PFSK-1 (cell line): Measurements from ENCODE around the gene ASF1B.

ENCODE experiments used
- POLR2AphosphoS5 ChIP-seq: IDR thresholded peaks from 2 replicates; pipeline ENCODE4 v1.6.1; 2012; ENCODE audit warnings: low read depth, mild to moderate bottlenecking, control low read depth, low read length, moderate library complexity
- REST ChIP-seq, 2 experiments: IDR thresholded peaks; 2 replicates each; pipeline versions ENCODE4 v1.6.1 to v1.8.0; 2011 to 2012; ENCODE audit warnings: low read depth in 2 of 2, low read length in 2 of 2, control low read depth in 1 of 2, inconsistent platforms in 1 of 2, mild to moderate bottlenecking in 1 of 2, moderate library complexity in 1 of 2; ENCODE audit not compliant: insufficient read depth in 1 of 2

- no peak for TF ChIP-seq POLR2AphosphoS5
- no peak for TF ChIP-seq REST (IDR thresholded peaks at IDR 0.05; ENCODE audit: insufficient read depth in 1 of 2, low read depth in 2 of 2, low read length in 2 of 2)
Measured at GRCh38 chr19:14089412-14089661, 47.1 kb downstream of the ASF1B start.
